Activated CD4-positive, alpha-beta T cell treated with anti-CD3 and anti-CD28 coated beads for 36 hours (primary cell): Measurements from ENCODE around the gene PARM1. TPM values are rescaled to one million over a fixed set of nuclear protein-coding genes. Genes with fewer than 3 reads are reported as not detected.

Experiments
- ATAC-seq: fragments of 200-7000 bp; cut with Tn5 transposase; one replicate; pipeline ENCODE4 v1.10.0; 2021; ENCODE audit warnings: mild to moderate bottlenecking, moderate library complexity
- CTCF ChIA-PET: fragments of 350-600 bp; sonication (Branson Sonifier 250); formaldehyde crosslinking; loops from one replicate; lab custom pipeline; 2021; ENCODE audit warnings: antibody characterized with exemption; lab: Charles Lee
- POLR2A ChIA-PET: fragments of 350-600 bp; sonication (Branson Sonifier 250); formaldehyde crosslinking; loops from one replicate; lab custom pipeline; 2021; ENCODE audit warnings: antibody characterized with exemption, inconsistent platforms; lab: Charles Lee
- DNase-seq: peaks from one replicate; pipeline ENCODE4 v3.0.0-alpha.2; 2020
- H3K27ac Mint-ChIP-seq: one replicate; pipeline ENCODE4 v1.8.0; 2021; ENCODE audit warnings: mixed read lengths
- H3K27me3 Mint-ChIP-seq: one replicate; pipeline ENCODE4 v1.8.0; 2021; ENCODE audit warnings: mixed read lengths
- H3K36me3 Mint-ChIP-seq: one replicate; pipeline ENCODE4 v1.8.0; 2021; ENCODE audit warnings: low read depth, mixed read lengths
- H3K4me1 Mint-ChIP-seq: one replicate; pipeline ENCODE4 v1.8.0; 2021; ENCODE audit warnings: mixed read lengths
- H3K4me3 Mint-ChIP-seq: one replicate; pipeline ENCODE4 v1.8.0; 2021; ENCODE audit warnings: mild to moderate bottlenecking, moderate library complexity, mixed read lengths
- H3K9me3 Mint-ChIP-seq: one replicate; pipeline ENCODE4 v1.8.0; 2021; ENCODE audit warnings: low read depth, mixed read lengths
- intact Hi-C, 2 experiments: fragments of 100-400 bp; cut with DNase I in 1 of 2; cut with micrococcal nuclease in 1 of 2; formaldehyde crosslinking; loops; one replicate each; pipeline versions ENCODE4 v1.14.2 to v1.15.1; 2022 to 2024; cut with DNase I, micrococcal nuclease
- total RNA-seq, 2 experiments: library from RNA; stranded (reverse); gene quantifications; one replicate each; pipeline ENCODE4 v1.2.3, GENCODE V29; 2021

PARM1 gene
- total RNA-seq, 2 experiments from 2014 or later: 0.04 to 0.05 TPM

DNA sequence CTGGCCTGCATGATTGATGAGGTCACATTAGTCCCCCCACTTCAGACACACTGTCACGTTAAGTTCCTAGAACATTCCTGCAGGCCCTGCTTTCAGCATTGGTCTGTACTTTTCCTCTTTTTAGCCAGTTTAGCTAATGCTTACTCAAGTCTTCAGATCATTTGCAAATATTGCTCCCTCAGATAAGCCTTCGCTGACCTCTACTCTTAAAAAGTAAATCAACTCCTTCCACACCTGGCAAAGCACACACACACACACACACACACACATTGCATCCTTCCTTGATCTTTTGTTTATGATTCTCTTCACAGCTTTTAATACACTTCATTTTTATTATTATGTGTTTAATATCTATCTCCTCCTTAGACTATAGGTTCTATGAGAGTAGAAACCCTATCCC is 31.4 kb downstream of the PARM1 start:
- intact Hi-C loops: no loop called here
- POLR2A ChIA-PET: interaction anchor here (0.6 kb wide), 1 partner anchor 399 kb away, joined by 3 read pairs; no protein-coding TSS in a partner anchor
- Mint-ChIP-seq H3K4me3 (no peak overlapping the region), H3K27ac (no peak overlapping the region), H3K4me1 (no peaks in the 10 kb centered on the region), H3K9me3 (peaks cover 2% of the 10 kb centered on the region), H3K27me3 (peaks cover 5% of the 10 kb centered on the region), H3K36me3 (no peaks in the 10 kb centered on the region)
- CTCF ChIA-PET: no interaction called here
- no peak for ATAC-seq
- DNase-seq: no peak

DNA sequence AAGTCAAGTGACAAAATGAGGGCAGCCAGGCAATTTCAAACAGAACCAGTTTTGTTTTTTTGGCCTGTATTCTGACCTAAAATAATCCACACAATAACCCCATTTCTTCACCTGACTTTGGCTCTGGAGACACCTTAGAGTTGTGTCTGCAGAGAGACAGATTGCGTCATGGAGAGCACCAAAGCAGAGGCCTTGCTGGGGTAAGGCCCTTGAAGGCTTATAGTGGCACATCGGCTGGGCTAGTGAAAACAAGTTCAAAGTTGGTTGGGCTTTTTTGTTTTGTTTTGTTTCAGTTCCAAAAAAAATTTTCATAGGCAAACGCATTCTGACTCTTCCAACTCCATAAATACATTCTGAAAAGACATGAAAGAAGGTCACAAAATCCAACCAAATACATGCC is 34.4 kb downstream of the PARM1 start:
- H3K27me3 Mint-ChIP-seq: peaks cover 3% of the 10 kb centered on the region
- no peaks in the 10 kb centered on the region for H3K4me1 Mint-ChIP-seq
- ATAC-seq (no peak), DNase-seq (no peak)
- intact Hi-C loops: no loop called here
- H3K9me3 Mint-ChIP-seq: no peaks in the 10 kb centered on the region
- H3K27ac Mint-ChIP-seq: no peak overlapping the region
- no peaks in the 10 kb centered on the region for H3K36me3 Mint-ChIP-seq
- ChIA-PET POLR2A (no interaction called here), CTCF (no interaction called here)
- no peak overlapping the region for H3K4me3 Mint-ChIP-seq

DNA sequence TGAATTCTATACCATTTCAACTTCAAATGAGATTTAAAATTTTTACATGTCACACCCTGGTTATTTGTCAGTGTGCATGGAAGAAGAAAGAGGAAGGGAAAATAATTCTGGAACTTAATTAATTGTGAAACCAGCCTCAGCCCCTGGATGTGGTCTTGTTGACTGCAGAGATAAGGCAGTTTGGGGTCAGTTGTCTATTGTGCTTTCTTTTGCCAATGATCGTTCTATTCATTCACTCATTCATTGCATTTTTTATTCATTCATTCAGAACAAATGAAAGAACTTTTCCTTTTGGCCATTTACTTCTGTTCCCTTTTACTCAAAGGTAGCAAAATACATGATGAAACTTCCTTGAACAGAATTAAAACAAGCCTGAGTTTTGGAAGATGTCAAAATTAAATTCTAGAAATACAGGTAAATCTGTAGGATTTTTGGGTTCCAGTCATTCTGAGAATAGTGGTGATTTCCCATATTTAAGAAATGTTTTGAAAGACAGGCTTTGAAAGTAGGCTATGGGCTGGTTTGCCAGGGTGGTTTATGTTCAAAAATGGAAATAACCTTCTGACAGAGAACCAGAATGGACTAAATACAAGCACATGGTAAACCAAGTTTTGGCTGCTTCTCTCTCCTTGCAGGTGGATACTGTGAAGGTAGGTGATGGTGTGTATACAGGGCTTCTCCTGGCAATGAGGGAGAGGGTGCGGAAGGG is 35.7 kb downstream of the PARM1 start:
- no peaks in the 10 kb centered on the region for H3K36me3 Mint-ChIP-seq
- ChIA-PET CTCF (no interaction called here), POLR2A (no interaction called here)
- H3K4me3 Mint-ChIP-seq: no peak overlapping the region
- DNase-seq (no peak), ATAC-seq (peak; percentile 30)
- no peaks in the 10 kb centered on the region for H3K4me1 Mint-ChIP-seq
- H3K9me3 Mint-ChIP-seq: no peaks in the 10 kb centered on the region
- intact Hi-C loops: no loop called here
- no peak overlapping the region for H3K27ac Mint-ChIP-seq
- peaks cover 3% of the 10 kb centered on the region for H3K27me3 Mint-ChIP-seq

DNA sequence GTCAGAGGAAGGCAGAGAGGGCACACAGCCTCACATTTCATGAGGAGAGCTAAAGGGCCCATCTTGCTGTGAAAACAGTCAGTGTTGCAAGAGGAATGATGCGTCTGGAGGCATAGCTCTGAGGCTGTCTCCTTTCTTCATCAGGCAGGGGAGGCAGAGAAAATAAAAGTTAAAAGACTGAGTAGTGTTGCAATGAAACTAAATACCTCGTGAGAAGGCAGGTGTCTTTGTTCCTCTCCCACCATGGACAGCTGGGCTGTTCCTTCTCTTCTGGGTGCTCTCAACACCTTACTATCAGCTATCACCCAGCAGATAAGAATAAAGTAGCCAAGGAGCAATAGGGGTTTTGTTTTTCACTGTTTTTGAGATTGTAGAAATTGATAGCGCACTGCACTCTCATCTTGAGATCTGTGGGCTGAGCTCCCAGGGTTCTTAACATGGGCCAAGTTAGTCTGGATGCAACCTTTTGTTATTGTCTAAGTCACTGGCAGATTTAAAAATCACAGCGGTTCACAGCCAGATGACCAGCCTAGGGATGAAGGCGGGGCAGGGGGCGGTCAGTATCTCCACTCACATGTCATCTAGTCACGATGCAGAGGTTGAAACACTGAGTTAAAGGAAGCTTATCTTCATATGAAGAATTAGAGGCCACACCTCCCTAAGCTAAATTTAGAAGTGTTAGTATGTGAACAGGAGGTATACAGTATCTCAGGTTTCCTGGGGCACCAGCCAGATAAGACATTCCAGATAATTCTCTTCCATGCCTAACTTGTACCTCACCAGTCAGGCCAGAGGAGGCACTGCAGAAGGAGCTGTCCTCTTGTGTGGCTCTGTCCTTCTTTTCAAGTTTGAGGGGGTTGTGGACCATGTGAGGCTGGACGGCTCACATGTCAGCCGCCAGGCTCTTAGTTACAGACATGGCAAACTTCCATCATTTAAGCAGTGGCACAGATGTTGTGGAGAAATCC is 36.9 kb downstream of the PARM1 start:
- POLR2A ChIA-PET: no interaction called here
- intact Hi-C loops: no loop called here
- peaks cover 3% of the 10 kb centered on the region for H3K27me3 Mint-ChIP-seq
- H3K36me3 Mint-ChIP-seq: no peaks in the 10 kb centered on the region
- H3K4me1 Mint-ChIP-seq: no peaks in the 10 kb centered on the region
- CTCF ChIA-PET: interaction anchor here (0.7 kb wide), 1 partner anchor 147 kb away, joined by 4 read pairs; no protein-coding TSS in a partner anchor
- no peak overlapping the region for H3K27ac Mint-ChIP-seq
- DNase-seq (no peak), ATAC-seq (no peak)
- no peaks in the 10 kb centered on the region for H3K9me3 Mint-ChIP-seq
- no peak overlapping the region for H3K4me3 Mint-ChIP-seq

DNA sequence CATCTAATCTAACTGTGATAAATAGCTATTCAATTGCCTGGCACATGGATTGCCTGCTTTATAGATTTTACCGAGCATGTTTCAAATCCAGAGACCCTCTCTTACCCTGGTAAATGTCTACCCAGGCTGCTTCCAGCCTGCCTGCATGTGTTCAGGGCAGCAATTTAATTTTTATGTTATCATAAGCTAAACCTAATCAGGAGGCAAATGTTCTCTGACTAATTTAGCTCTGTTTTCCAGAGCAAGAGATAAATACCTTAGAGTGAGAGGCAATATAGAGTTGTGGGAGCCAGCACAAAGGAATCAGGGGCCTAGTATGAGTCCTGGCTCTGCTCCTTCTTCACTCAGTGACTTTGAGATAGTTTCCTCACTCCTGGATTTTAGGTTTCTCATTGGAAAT is 37.7 kb downstream of the PARM1 start:
- ChIA-PET POLR2A (no interaction called here), CTCF (interaction anchor here (0.7 to 0.8 kb wide), 2 partner anchors 8 to 146 kb away, joined by 3 to 4 read pairs; no protein-coding TSS in a partner anchor)
- H3K9me3 Mint-ChIP-seq: peaks cover 2% of the 10 kb centered on the region
- no peak for ATAC-seq
- intact Hi-C loops: no loop called here
- H3K4me1 Mint-ChIP-seq: no peaks in the 10 kb centered on the region
- peaks cover 7% of the 10 kb centered on the region for H3K27me3 Mint-ChIP-seq
- DNase-seq: no peak
- no peak overlapping the region for H3K4me3 Mint-ChIP-seq
- no peak overlapping the region for H3K27ac Mint-ChIP-seq
- no peaks in the 10 kb centered on the region for H3K36me3 Mint-ChIP-seq

DNA sequence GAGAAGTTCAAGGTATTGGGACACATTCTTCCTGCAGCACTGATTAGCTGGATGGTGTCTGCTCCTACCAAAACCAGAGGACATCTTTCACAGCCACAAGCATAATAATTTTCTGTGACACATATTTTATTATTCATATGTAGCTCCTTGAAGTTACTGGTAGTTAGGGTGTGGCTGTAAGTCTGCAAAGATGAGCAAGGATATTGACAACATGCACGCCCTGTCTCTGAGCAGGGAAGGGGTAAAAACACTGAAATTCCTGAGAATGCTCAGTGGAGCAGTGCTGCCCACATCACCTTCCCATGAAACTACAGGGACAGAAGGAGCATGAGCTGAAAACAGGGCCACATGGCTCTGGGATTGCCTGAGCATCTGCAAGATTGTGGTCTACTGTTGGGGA is 38.9 kb downstream of the PARM1 start:
- intact Hi-C loops: no loop called here

DNA sequence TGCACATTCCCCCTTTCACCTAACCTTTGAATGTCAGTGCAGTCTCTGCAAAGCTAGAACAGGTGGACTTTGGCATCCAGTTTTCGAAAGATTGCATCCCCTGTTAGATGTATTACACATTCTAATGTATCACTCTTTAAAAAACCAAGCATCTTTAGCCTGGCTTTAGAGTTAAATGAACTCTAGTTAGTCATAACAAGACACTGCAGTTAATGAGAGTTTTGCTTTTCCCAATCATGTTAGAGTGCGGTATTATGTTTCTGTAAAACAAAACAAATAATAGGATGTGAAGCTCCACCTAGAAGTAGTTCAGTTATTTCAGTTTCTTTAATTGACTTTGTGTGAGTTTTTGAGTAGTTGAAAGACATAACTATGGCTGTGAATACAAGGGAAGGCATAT is 42.2 kb downstream of the PARM1 start:
- H3K9me3 Mint-ChIP-seq: peaks cover 15% of the 10 kb centered on the region
- intact Hi-C loops: no loop called here
- peaks cover 4% of the 10 kb centered on the region for H3K27me3 Mint-ChIP-seq
- DNase-seq (no peak), ATAC-seq (no peak)
- CTCF ChIA-PET: no interaction called here
- H3K27ac Mint-ChIP-seq: no peak overlapping the region
- H3K4me3 Mint-ChIP-seq: no peak overlapping the region
- no peaks in the 10 kb centered on the region for H3K4me1 Mint-ChIP-seq
- peaks cover 4% of the 10 kb centered on the region for H3K36me3 Mint-ChIP-seq
- POLR2A ChIA-PET: no interaction called here

More for the DNA sequence above, 38.9 kb downstream of the PARM1 start:
- peaks cover 2% of the 10 kb centered on the region for H3K9me3 Mint-ChIP-seq
- no peaks in the 10 kb centered on the region for H3K4me1 Mint-ChIP-seq
- POLR2A ChIA-PET: interaction anchor here (0.7 kb wide), 1 partner anchor 20 kb away, joined by 5 read pairs; no protein-coding TSS in a partner anchor
- no peak for DNase-seq
- H3K4me3 Mint-ChIP-seq: no peak overlapping the region
- CTCF ChIA-PET: no interaction called here
- H3K27ac Mint-ChIP-seq: no peak overlapping the region
- no peak for ATAC-seq
- H3K36me3 Mint-ChIP-seq: no peaks in the 10 kb centered on the region
- H3K27me3 Mint-ChIP-seq: peaks cover 4% of the 10 kb centered on the region

DNA sequence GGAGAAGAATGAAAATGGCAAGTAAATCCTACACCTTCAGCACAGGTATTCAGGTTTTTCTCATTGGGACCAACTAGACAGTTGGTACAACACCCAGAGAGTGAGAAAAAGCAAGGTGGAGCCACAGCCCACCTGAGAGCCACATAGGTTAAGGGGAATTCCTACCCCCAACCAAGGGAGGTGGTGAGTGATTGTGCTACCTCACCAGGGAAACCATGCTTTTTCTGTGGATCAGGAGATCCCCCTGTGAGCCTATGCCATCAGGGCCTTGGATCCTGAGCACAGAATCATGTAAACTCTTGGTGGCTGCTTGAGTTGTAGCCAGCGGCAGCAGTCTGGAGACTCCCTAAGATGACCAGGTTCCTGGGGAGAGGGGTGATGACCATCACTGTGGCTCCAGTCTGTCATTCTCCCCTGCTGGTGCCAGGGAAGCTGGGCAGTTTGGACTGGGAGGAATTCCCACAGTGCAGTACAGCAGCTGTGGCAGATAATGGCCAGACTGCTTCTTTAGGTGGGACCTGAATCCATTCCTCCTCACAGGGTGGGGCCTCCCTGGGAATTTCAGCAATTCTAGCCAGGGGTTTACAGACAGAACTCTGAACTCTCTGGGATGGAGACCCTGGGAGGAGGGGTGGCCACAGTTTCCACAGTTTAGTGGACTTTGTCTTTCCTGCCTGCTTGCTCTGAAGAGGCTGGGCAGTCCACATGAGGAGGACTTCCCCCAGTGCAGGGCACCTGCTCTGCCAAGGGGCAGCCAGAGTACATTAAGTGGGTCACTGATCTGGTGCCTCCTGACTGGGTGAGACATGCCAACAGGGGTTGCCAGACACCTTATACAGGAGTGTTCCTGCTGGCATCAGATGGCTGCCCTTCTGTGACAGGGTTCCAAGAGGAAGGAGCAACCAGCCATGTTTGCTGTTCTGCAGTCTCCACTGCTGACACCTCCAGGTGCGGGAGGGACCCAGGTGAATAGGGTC is 43.2 kb downstream of the PARM1 start:
- DNase-seq: no peak
- Mint-ChIP-seq H3K4me1 (no peaks in the 10 kb centered on the region), H3K36me3 (peaks cover 4% of the 10 kb centered on the region), H3K27ac (no peak overlapping the region), H3K9me3 (peaks cover 15% of the 10 kb centered on the region), H3K4me3 (no peak overlapping the region), H3K27me3 (peaks cover 4% of the 10 kb centered on the region)
- intact Hi-C loops: no loop called here
- no peak for ATAC-seq
- ChIA-PET POLR2A (no interaction called here), CTCF (no interaction called here)

DNA sequence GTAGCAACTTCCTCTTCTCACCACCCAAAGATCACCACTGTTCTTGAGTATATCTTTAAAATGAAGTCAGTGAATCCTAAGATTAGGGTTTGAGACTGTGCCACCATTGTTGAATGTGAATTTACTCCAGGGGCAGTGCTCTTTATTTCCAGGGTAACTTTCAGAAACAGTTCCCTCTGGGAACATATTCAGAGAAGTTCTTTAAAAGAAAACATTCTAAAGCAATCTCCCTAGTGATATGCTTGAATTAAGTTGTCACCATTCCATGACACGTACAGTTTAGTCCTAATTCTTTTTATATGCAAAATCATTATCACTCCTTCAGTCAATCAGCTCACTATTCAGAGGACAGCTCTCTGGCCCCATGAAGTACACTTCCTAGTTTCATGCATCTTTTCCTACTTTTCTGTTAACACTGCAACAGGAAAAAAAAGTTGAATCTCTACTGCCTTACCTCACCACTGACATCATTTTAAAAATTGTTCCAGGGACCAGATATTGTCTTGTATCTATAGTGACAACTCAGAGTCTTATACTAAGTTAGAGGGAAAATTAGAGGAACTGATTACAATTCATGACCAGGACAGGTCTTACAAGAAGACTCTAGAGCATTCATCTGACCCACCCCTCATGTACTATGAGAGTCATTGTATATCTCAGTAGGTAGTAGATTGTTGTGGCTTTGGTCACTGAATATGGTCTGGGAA is 49.8 kb downstream of the PARM1 start:
- H3K27ac Mint-ChIP-seq: no peak overlapping the region
- ATAC-seq (no peak), DNase-seq (no peak)
- H3K36me3 Mint-ChIP-seq: peaks cover 4% of the 10 kb centered on the region
- H3K9me3 Mint-ChIP-seq: peaks cover 15% of the 10 kb centered on the region
- CTCF ChIA-PET: no interaction called here
- H3K4me3 Mint-ChIP-seq: no peak overlapping the region
- POLR2A ChIA-PET: no interaction called here
- intact Hi-C loops: no loop called here
- no peaks in the 10 kb centered on the region for H3K4me1 Mint-ChIP-seq
- H3K27me3 Mint-ChIP-seq: no peaks in the 10 kb centered on the region

DNA sequence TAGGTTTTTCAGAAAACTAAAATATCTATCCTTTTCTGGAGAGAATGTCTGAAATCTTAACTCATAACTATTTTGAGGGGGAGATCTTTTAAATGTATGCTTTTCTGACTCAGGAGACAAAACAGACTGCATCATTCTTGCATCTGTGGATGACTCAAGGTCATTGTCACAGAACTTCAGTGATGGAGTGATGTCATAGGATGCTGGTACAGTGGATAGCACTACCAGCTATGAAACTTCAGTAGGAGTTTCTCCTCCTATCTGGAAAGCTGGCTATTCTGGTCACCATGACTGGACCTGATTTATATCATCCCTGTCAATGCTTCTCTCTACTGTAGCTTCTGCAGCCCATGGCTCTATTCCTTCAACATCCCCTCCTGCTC is 50.3 kb downstream of the PARM1 start:
- peaks cover 4% of the 10 kb centered on the region for H3K36me3 Mint-ChIP-seq
- H3K27me3 Mint-ChIP-seq: no peaks in the 10 kb centered on the region
- no peak overlapping the region for H3K4me3 Mint-ChIP-seq
- intact Hi-C loops: no loop called here
- CTCF ChIA-PET: no interaction called here
- H3K4me1 Mint-ChIP-seq: no peaks in the 10 kb centered on the region
- peaks cover 15% of the 10 kb centered on the region for H3K9me3 Mint-ChIP-seq
- ATAC-seq (no peak), DNase-seq (no peak)
- no peak overlapping the region for H3K27ac Mint-ChIP-seq
- POLR2A ChIA-PET: no interaction called here
